CMK (cell line): Measurements from ENCODE around the gene NOL4L.
"Not testable (repeated sequence)": the region's sequence is repeated elsewhere in the genome, so short reads cannot be mapped to it uniquely, and the experiment has no call there.

Source experiments
- DNase-seq: peaks from one replicate; pipeline ENCODE4 v3.0.0-alpha.2; 2010; ENCODE audit warnings: low read depth

The NOL4L gene

GRCh38 chr20:32596681-32597252 is 11.6 kb upstream of the NOL4L start:
- DNase-seq = no peak

- DNase-seq = no peak
These were observed 10.0 kb upstream of the NOL4L start for GRCh38 chr20:32595143-32595542.

- not testable (repeated sequence) for DNase-seq
These were observed 9.5 kb upstream of the NOL4L start for GRCh38 chr20:32594669-32595068.

GRCh38 chr20:32594204-32594603 is 9.1 kb upstream of the NOL4L start:
- DNase-seq = no peak

- not testable (repeated sequence) for DNase-seq
These were observed 7.5 kb upstream of the NOL4L start for GRCh38 chr20:32592616-32593015.

- no peak for DNase-seq
These were observed 6.9 kb upstream of the NOL4L start for GRCh38 chr20:32592022-32592421.

GRCh38 chr20:32589769-32590168 is 4.6 kb upstream of the NOL4L start:
- DNase-seq = no peak

GRCh38 chr20:32589256-32589655 is 4.1 kb upstream of the NOL4L start:
- no peak for DNase-seq

- no peak for DNase-seq
These were observed 2.9 kb upstream of the NOL4L start for GRCh38 chr20:32588040-32588439.

GRCh38 chr20:32586291-32586690 is 1.2 kb upstream of the NOL4L start:
- DNase-seq = no peak

- DNase-seq = no peak
These were observed 524 bp upstream of the NOL4L start for GRCh38 chr20:32585586-32586127.

- no peak for DNase-seq
These were observed 1.5 kb downstream of the NOL4L start for GRCh38 chr20:32583581-32584070.

- no peak for DNase-seq
These were observed 2.2 kb downstream of the NOL4L start for GRCh38 chr20:32582659-32583580.

GRCh38 chr20:32581839-32582658 is 3.1 kb downstream of the NOL4L start:
- no peak for DNase-seq

GRCh38 chr20:32580970-32581838 is 3.9 kb downstream of the NOL4L start:
- DNase-seq = peak; percentile 91

GRCh38 chr20:32580219-32580969 is 4.7 kb downstream of the NOL4L start:
- no peak for DNase-seq

- no peak for DNase-seq
These were observed 6.2 kb downstream of the NOL4L start for GRCh38 chr20:32578840-32579390.

GRCh38 chr20:32578062-32578461 is 7.1 kb downstream of the NOL4L start:
- not testable (repeated sequence) for DNase-seq

- no peak for DNase-seq
These were observed 7.5 kb downstream of the NOL4L start for GRCh38 chr20:32577657-32578056.

GRCh38 chr20:32577023-32577422 is 8.1 kb downstream of the NOL4L start:
- no peak for DNase-seq
